NT2/D1 (cell line): Measurements from ENCODE around the gene EEFSEC.

Source experiments
- YY1 ChIP-seq: IDR thresholded peaks from 2 replicates; pipeline ENCODE4 v1.6.1; 2011; ENCODE audit not compliant: insufficient read length, insufficient read depth
- ZNF274 ChIP-seq: IDR thresholded peaks from 2 replicates; pipeline ENCODE4 v1.6.1; 2011; ENCODE audit warnings: mild to moderate bottlenecking, low read depth, low read length

GRCh38 chr3:128400671-128401070 lies 247.4 kb downstream of the EEFSEC start:
- TF ChIP-seq YY1 (no peak), ZNF274 (no peak)
